GM12878 (cell line): Measurements from ENCODE around the gene QSOX1. TPM values are rescaled to one million over a fixed set of nuclear protein-coding genes. Genes with fewer than 3 reads are reported as not detected.

Experiments
- ATAC-seq: fragments of 200-7000 bp; cut with Tn5 transposase; 3 replicates; pipeline ENCODE4 v1.9.1; 2020; ENCODE audit warnings: mild to moderate bottlenecking, moderate library complexity
- BruUV-seq: library from RNA; stranded (reverse); fragments of 400-500 nt; replicated peaks from 2 replicates; lab custom pipeline; 2021; lab: Mats Ljungman, UMichigan
- CTCF ChIA-PET: fragments of 300-600 bp; sonication (Branson Sonifier 250); formaldehyde crosslinking; extraction: SDS; loops from one replicate; lab custom pipeline; 2021; ENCODE audit warnings: inconsistent platforms; lab: Yijun Ruan, JAX
- POLR2A ChIA-PET: fragments of 350-600 bp; formaldehyde crosslinking; extraction: SDS; loops from one replicate; lab custom pipeline; 2021; ENCODE audit warnings: inconsistent platforms; lab: Charles Lee
- RAD21 ChIA-PET: fragments of 300-600 bp; sonication (Branson Sonifier 250); formaldehyde crosslinking; loops from one replicate; lab custom pipeline; 2023; ENCODE audit warnings: antibody characterized with exemption; ENCODE audit not compliant: unreplicated experiment; lab: Charles Lee
- SMC1A ChIA-PET: fragments of 300-600 bp; sonication (Branson Sonifier 250); formaldehyde crosslinking; loops from one replicate; lab custom pipeline; 2023; ENCODE audit not compliant: unreplicated experiment, uncharacterized antibody; lab: Charles Lee
- DNase-seq: peaks from one replicate; pipeline ENCODE4 v3.0.0-alpha.2; 2011; ENCODE audit warnings: low read depth, low spot score
- FAIRE-seq: peaks from 3 replicates; lab custom pipeline; 2011; peaks lifted over from hg19 to GRCh38; lab: Jason Lieb, UNC
- H2AFZ ChIP-seq: 2 replicates; pipeline ENCODE4 v1.6.0; 2011; ENCODE audit warnings: low read depth, low read length, control low read depth; ENCODE audit not compliant: control insufficient read depth
- H3K27ac ChIP-seq: 2 replicates; pipeline ENCODE4 v1.5.1; 2011; ENCODE audit warnings: control low read depth; ENCODE audit not compliant: control insufficient read depth, insufficient read depth
- H3K27me3 ChIP-seq, 2 experiments: replicated peaks in 1 of 2; 2 replicates each; pipeline versions ENCODE4 v1.6.0 to v1.6.1; 2011; ENCODE audit warnings: low read length in 1 of 2; ENCODE audit not compliant: control insufficient read depth in 2 of 2, insufficient read depth in 2 of 2
- H3K36me3 ChIP-seq, 2 experiments: 2 replicates each; pipeline ENCODE4 v1.5.1; 2011; ENCODE audit warnings: low read length in 1 of 2; ENCODE audit not compliant: control insufficient read depth in 2 of 2, insufficient read depth in 2 of 2
- H3K4me1 ChIP-seq: 2 replicates; pipeline ENCODE4 v1.6.1; 2011; ENCODE audit warnings: mild to moderate bottlenecking, low read length, moderate library complexity, mixed read lengths; ENCODE audit not compliant: control insufficient read depth, insufficient read depth
- H3K4me2 ChIP-seq: 2 replicates; pipeline ENCODE4 v1.6.0; 2011; ENCODE audit warnings: control low read depth; ENCODE audit not compliant: control insufficient read depth, insufficient read depth
- H3K4me3 ChIP-seq: fragments of 200-600 bp; sonication (generic); 2 replicates; pipeline ENCODE4 v1.5.1; 2016
- H3K79me2 ChIP-seq: 2 replicates; pipeline ENCODE4 v1.6.0; 2011; ENCODE audit warnings: low read length; ENCODE audit not compliant: control insufficient read depth, insufficient read depth
- H3K9ac ChIP-seq: 2 replicates; pipeline ENCODE4 v1.8.0; 2011; ENCODE audit warnings: low read length, control low read depth, mixed read lengths; ENCODE audit not compliant: control insufficient read depth, insufficient read depth
- H3K9me3 ChIP-seq: replicated peaks from 3 replicates; pipeline ENCODE4 v1.5.1; 2011; ENCODE audit warnings: mild to moderate bottlenecking, low read length; ENCODE audit not compliant: control insufficient read depth, insufficient read depth
- H4K20me1 ChIP-seq: 2 replicates; pipeline ENCODE4 v1.6.0; 2011; ENCODE audit not compliant: control insufficient read depth, insufficient read depth
- BCLAF1 ChIP-seq: fragments of 450-650 bp; IDR thresholded peaks from 2 replicates; pipeline ENCODE4 v1.6.1; 2017; ENCODE audit warnings: antibody characterized with exemption, mild to moderate bottlenecking, moderate library complexity
- CREB1 ChIP-seq: IDR thresholded peaks from 2 replicates; pipeline ENCODE4 v1.6.1; 2012; ENCODE audit warnings: low read depth, mild to moderate bottlenecking, inconsistent platforms
- CTCF ChIP-seq, 3 experiments: IDR thresholded peaks in 2 of 3; conservative IDR thresholded peaks in 1 of 3; 2 replicates each; pipeline ENCODE4 v1.5.1; 2011; ENCODE audit warnings: low read depth in 3 of 3, low read length in 3 of 3, mild to moderate bottlenecking in 3 of 3, control low read depth in 2 of 3, moderate library complexity in 2 of 3, inconsistent platforms in 1 of 3, mixed read lengths in 1 of 3; ENCODE audit not compliant: control insufficient read depth in 2 of 3, insufficient read depth in 1 of 3; ENCODE audit errors: extremely low read depth in 1 of 3
- NFXL1 ChIP-seq: fragments of 450-650 bp; IDR thresholded peaks from 2 replicates; pipeline ENCODE4 v1.6.1; 2017; ENCODE audit warnings: antibody characterized with exemption, mild to moderate bottlenecking, borderline replicate concordance
- PAX5 ChIP-seq: IDR thresholded peaks from 2 replicates; pipeline ENCODE4 v1.6.1; 2011; ENCODE audit warnings: low read depth, low read length, borderline replicate concordance
- POU2F2 ChIP-seq: IDR thresholded peaks from 3 replicates; pipeline ENCODE4 v1.6.1; 2011; ENCODE audit warnings: low read depth, mild to moderate bottlenecking, low read length, borderline replicate concordance
- RCOR1 ChIP-seq: conservative IDR thresholded peaks from 2 replicates; pipeline ENCODE4 v1.6.1; 2012; ENCODE audit warnings: low read depth, low read length, improper control_type of control experiment
- SPI1 ChIP-seq: IDR thresholded peaks from 2 replicates; pipeline ENCODE4 v1.6.1; 2011; ENCODE audit warnings: low read depth, mild to moderate bottlenecking, low read length, moderate library complexity, borderline replicate concordance; ENCODE audit not compliant: insufficient read depth
- SREBF1 ChIP-seq: IDR thresholded peaks from 2 replicates; pipeline ENCODE4 v1.6.1; 2012; ENCODE audit warnings: mild to moderate bottlenecking, low read length
- YBX1 ChIP-seq: fragments of 450-650 bp; IDR thresholded peaks from 2 replicates; pipeline ENCODE4 v1.6.1; 2016; ENCODE audit warnings: antibody characterized with exemption
- ZNF217 ChIP-seq: fragments of 450-650 bp; IDR thresholded peaks from 2 replicates; pipeline ENCODE4 v1.6.1; 2017; ENCODE audit warnings: antibody characterized with exemption, mild to moderate bottlenecking
- ZNF24 ChIP-seq: fragments of 450-650 bp; IDR thresholded peaks from 2 replicates; pipeline ENCODE4 v1.6.1; 2017; ENCODE audit warnings: antibody characterized with exemption, mild to moderate bottlenecking
- ZNF384 ChIP-seq: IDR thresholded peaks from 2 replicates; pipeline ENCODE4 v1.6.1; 2012; ENCODE audit warnings: low read depth, mild to moderate bottlenecking, low read length, improper control_type of control experiment, borderline replicate concordance
- ZNF622 ChIP-seq: fragments of 450-650 bp; IDR thresholded peaks from 2 replicates; pipeline ENCODE4 v1.6.1; 2017; ENCODE audit warnings: mild to moderate bottlenecking, inconsistent platforms
- ZSCAN29 ChIP-seq: fragments of 450-650 bp; IDR thresholded peaks from 2 replicates; pipeline ENCODE4 v1.6.1; 2017; ENCODE audit warnings: mild to moderate bottlenecking, moderate library complexity
- WGBS: methylation state at CpG from one replicate; pipeline ENCODE4 v1.1.6; 2016; ENCODE audit warnings: low lambda C conversion rate; ENCODE audit not compliant: insufficient replicate concordance, insufficient coverage; ENCODE audit errors: missing lambda C conversion rate; 5-methylcytosine and 5-hydroxymethylcytosine counted together
- in situ Hi-C: fragments of 300-500 bp; cut with MboI; formaldehyde crosslinking; loops from 9 replicates; pipeline ENCODE4 v1.14.3; 2018; ENCODE audit warnings: mixed read lengths
- intact Hi-C: fragments of 100-400 bp; cut with micrococcal nuclease; formaldehyde crosslinking; loops from one replicate; pipeline ENCODE4 v1.14.2; 2022; ENCODE audit not compliant: unreplicated experiment
- polyA plus RNA-seq, 11 experiments: library from polyadenylated mRNA; depleted of rRNA in 4 of 11; unstranded in 6 of 11; stranded (reverse) in 5 of 11; fragments of >200 nt; fragmentation: Nextera tagmentation in 4 of 11; fragmentation: Illumina TruSeq in 1 of 11; extraction: Ambion mirVana in 4 of 11; extraction: Trizol in 1 of 11; gene quantifications; 1 replicate in 1 of 11; 2 replicates in 10 of 11; pipeline versions ENCODE4 v1.2.1 to v1.2.3, GENCODE V29; 2011 to 2016; ENCODE audit warnings: inconsistent platforms in 2 of 11, missing spikeins in 2 of 11, low read depth in 1 of 11
- total RNA-seq, 4 experiments: library from RNA; depleted of rRNA in 3 of 4; stranded (reverse); fragments of >200 nt in 3 of 4; fragmentation: Illumina TruSeq in 1 of 4; extraction: Trizol in 1 of 4; gene quantifications; 2 replicates each; pipeline versions ENCODE4 v1.2.1 to v1.2.3, GENCODE V29; 2013 to 2021

The QSOX1 gene
- total and polyA plus RNA-seq, 10 of the 15 experiments (the other 5 are each of a cell fraction or from before 2014, with no cell fraction given), result 1.8 to 31.3 (median 11.2) TPM

GRCh38 chr1:180219776-180220175 is 65.1 kb downstream of the QSOX1 start:
- TF ChIP-seq ZSCAN29 (no peak), CTCF (IDR thresholded peaks at IDR 0.05 in 2 of 3, conservative IDR thresholded peaks at IDR 0.05 in 1 of 3; ENCODE audit: control insufficient read depth in 2 of 3, extremely low read depth in 1 of 3, insufficient read depth in 1 of 3, low read depth in 3 of 3, low read length in 3 of 3) (no peak)
- TF ChIP-seq, all 136 proteins: peak for 0
- Histone ChIP-seq H2AFZ (no peak overlapping the region), H3K9ac (no peak overlapping the region), H3K79me2 (no peaks in the 10 kb centered on the region), H3K4me2 (no peak overlapping the region), H3K36me3 (no peaks in the 10 kb centered on the region), H3K4me3 (no peak overlapping the region), H3K9me3 (no peaks in the 10 kb centered on the region), H3K27ac (no peak overlapping the region), H3K27me3 (no peaks in the 10 kb centered on the region; a peak in 2 of 4 replicates), H4K20me1 (no peaks in the 10 kb centered on the region), H3K4me1 (no peaks in the 10 kb centered on the region; the same call in 1 of the 2 replicates)
- ChIA-PET CTCF (no interaction called here), POLR2A (no interaction called here), SMC1A (no interaction called here), RAD21 (no interaction called here)
- WGBS, result 31% methylated on average over 11 of the region's 11 CpGs
- ATAC-seq, result no peak
- no TSS peak for BruUV-seq
- DNase-seq, result no peak
- intact Hi-C loops (no loop called here), in situ Hi-C loops (no loop called here)
- FAIRE-seq, result no peak

- Histone ChIP-seq H3K4me1 (no peaks in the 10 kb centered on the region; the same call in 1 of the 2 replicates), H3K79me2 (no peaks in the 10 kb centered on the region), H3K4me3 (no peak overlapping the region), H2AFZ (no peak overlapping the region), H3K9ac (no peak overlapping the region), H3K27me3 (no peaks in the 10 kb centered on the region; a peak in 3 of 4 replicates), H3K27ac (no peak overlapping the region), H3K4me2 (no peak overlapping the region), H3K9me3 (no peaks in the 10 kb centered on the region), H4K20me1 (peaks cover 3% of the 10 kb centered on the region; the same call in 1 of the 2 replicates), H3K36me3 (no peaks in the 10 kb centered on the region)
- ATAC-seq, result no peak
- in situ Hi-C loops (no loop called here), intact Hi-C loops (no loop called here)
- BruUV-seq, result no TSS peak
- SMC1A ChIA-PET, result no interaction called here
- WGBS, result 34% methylated on average over 6 of the region's 6 CpGs
- POLR2A ChIA-PET, result no interaction called here
- CTCF ChIA-PET, result no interaction called here
- no peak for DNase-seq
- no peak for FAIRE-seq
- RAD21 ChIA-PET, result no interaction called here
- TF ChIP-seq NFXL1, result no peak
- no peak for TF ChIP-seq BCLAF1
- no peak for TF ChIP-seq ZNF622
- TF ChIP-seq SREBF1, result no peak
- TF ChIP-seq ZNF384, result no peak
- no peak for TF ChIP-seq POU2F2
- TF ChIP-seq YBX1, result no peak
- TF ChIP-seq PAX5, result no peak
- no peak for TF ChIP-seq ZNF24
- no peak for TF ChIP-seq RCOR1
- no peak for TF ChIP-seq SPI1
- no peak for TF ChIP-seq ZNF217
- TF ChIP-seq CREB1, result no peak
Observed at GRCh38 chr1:180221462-180221861, 66.8 kb downstream of the QSOX1 start.
